HG03175 (cell line): Measurements from ENCODE around the gene TPPP2.
"Not testable (repeated sequence)": the region's sequence is repeated elsewhere in the genome, so short reads cannot be mapped to it uniquely, and the experiment has no call there.

Source experiments
- ATAC-seq: cut with Tn5 transposase; IDR thresholded peaks from one replicate; pipeline ENCODE4 v1.9.1; 2021; ENCODE audit warnings: mild to moderate bottlenecking, moderate library complexity; ENCODE audit not compliant: unreplicated experiment

The TPPP2 gene

GRCh38 chr14:21037156-21037555 lies 7.1 kb downstream of the TPPP2 start:
- ATAC-seq: no peak

DNA sequence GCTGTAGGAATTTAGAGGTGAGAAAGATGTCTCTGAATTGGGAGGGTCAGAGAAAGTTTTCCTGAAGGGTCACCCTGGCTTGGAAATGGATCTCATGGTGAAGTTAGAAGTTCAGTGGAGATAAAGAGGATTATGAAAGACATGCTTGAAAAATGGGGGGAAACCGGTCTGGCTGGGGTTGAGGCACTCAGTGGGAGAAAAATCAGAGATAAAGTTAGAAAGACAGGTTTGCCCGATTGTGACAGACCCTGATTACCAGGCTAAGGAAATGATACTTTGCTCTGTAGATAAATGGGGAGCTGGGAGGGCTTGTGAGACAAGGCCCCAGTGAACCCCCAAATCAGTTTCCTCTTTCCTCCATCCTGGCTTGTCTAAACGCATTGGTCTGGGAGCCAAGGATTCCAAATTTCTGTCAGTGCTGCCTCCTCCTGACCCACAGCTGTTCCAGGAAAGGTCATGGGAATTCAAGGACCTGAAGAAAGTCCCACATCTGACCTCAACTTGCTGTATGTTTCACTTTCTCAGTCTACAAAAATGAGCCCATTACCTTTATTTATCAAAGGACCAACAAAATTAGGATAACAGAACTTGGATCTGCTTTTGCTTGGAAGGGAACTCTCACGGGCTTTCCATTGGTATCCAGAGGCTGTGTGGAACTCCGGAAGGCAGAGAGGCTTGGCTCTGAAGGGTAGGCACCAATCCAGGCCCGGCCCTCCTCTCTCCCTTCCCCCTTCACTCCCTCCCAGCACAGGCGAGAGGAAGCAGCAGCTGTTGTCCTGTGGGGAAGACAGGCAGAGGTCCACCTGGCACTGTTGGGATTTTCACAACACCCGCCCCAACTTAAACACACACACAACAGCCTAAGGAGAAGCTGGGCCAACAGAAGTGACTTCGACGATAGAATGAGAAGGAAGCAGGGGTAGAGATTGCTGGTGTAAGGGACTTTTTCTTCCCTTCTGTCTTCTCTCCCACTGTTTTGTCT lies 8.7 kb downstream of the TPPP2 start:
- ATAC-seq: no peak

- no peak for ATAC-seq
Measured at GRCh38 chr14:21039585-21040369, 9.8 kb downstream of the TPPP2 start.

DNA sequence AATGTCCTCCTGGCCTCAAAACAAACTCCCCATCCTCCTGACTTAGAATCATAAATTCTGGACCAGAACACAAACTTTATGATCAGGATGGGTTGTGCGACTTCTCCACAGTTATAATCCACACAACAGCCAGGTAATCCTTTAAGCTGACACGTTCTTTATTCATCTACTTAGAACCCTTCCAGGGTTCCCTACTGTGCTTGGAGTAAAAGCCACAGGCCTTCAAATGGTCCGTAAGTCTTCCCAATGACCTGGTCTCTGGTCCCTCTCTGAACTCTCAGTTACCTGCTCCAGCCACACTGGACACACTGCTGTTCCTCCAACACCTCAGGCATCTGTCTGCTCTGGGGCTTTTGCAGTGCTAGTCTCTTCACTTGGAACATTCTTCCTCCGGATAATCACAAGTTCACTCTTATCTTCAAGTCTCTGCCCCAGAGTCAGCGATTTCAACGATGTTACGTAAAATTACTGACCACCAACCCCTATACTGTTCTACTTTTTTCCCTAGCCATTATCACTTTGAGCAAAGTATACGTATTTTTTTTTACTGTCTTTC lies 10.4 kb downstream of the TPPP2 start:
- ATAC-seq: no peak

DNA sequence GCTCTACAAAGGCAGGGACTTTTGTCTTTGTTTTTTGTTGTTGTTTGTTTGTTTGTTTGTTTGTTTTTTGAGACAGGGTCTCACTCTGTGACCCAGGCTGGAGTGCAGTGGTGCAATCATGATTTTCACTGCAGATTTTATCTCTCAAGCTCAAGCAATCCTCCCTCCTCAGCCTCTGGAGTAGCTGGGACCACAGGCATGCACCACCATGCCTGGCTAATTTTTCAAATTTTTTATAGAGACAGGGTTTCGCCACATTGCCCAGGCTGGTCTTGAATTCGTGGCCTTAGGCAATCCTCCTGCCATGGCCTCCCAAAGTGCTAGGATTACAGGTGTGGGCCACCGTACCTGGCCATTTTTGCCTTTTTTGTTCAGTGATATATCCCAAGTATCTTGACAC lies 10.9 kb downstream of the TPPP2 start:
- ATAC-seq: not testable (repeated sequence)

DNA sequence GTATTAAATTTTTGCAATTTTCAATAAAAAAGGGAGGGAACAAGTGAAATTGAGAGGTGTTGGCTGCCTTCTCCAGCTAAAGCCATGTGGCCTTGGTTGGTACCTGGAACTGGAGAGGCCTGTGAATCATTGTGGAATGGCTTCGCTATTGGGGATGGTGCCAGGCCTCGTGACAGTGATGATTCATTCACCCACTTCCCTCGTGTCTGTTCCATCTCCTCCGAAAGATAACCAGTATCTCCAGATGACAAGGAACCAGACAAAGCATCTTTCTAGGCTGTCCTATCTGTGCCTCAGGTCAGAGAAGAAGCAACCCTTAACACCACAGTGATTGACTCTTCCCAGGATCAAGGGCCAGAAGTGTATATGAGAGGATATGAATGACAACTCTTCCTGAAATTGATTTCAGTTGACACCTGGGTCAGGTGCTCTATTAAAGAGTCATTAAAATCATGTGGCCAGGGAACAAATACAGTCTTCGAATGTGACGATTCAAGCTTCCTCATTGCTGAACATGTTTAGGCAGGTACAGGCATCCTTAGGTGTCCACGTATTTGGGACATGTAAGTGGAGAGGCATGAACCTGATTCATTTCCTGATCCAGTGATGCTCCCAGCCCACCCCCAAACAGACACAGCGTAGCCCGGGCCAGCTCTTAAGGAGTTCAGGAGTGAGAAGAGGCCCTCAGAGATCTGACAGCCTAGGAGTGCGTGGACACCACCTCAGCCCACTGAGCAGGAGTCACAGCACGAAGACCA lies 11.8 kb downstream of the TPPP2 start, which contains the start of gene RNASE7:
Gene RNASE7, plus strand, starts transcription at position 687 of the 758 bp plus-strand sequence. CDS start 631 bp downstream, outside the sequence.
- ATAC-seq: no peak

GRCh38 chr14:21042918-21043317 lies 12.9 kb downstream of the TPPP2 start:
- ATAC-seq: no peak

GRCh38 chr14:21043387-21043973 lies 13.5 kb downstream of the TPPP2 start:
- no peak for ATAC-seq

DNA sequence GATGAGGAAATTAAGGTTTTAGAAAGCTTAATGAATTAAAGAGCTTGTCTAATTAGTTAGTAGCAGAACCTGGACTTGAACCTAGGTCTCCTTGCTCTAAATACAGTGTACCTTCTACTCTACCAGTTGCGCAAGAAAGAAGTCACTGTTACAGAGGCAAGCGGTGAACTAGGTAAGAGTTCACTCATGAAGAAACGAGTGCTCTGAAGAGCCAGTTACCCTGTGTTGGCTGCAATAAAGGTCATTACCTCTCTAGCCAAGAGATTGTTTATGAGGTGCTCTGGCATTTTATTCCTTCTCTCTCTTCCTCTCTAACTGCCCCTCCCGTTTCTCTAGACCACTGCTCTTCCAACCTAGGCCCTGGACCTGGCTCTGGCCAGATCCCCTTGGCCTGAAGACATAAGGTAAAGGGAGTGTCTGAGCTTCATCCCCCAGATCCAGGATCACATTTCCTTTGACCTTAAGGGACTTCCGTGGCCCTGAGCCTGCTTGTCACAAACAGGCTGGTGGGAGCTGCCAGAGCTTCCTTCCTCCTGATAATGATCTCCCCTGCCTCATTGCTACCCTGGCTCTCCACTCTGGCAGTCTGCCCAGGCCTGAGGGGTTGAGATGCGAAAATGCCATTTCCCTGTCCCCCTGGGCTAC lies 14.1 kb downstream of the TPPP2 start:
- ATAC-seq: no peak

DNA sequence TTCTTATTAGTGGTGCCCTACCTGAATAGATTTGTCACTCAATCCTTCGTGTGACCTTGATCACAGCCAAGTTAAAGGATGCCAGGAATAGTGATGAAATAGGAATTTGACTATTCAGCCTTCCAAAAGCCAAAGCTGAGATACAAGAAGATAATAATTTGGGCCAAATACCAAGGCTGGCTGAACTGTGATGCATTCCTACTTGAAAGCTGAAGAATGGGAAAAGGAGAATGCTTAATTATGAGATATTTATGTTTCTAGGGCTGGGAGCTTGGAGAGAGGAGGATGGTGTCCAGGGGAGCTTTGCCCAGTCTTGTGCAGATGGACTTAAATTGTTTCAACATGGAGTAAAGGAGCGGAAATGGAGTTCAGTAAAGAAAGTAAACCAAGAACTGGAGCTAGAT lies 17.4 kb downstream of the TPPP2 start:
- no peak for ATAC-seq

DNA sequence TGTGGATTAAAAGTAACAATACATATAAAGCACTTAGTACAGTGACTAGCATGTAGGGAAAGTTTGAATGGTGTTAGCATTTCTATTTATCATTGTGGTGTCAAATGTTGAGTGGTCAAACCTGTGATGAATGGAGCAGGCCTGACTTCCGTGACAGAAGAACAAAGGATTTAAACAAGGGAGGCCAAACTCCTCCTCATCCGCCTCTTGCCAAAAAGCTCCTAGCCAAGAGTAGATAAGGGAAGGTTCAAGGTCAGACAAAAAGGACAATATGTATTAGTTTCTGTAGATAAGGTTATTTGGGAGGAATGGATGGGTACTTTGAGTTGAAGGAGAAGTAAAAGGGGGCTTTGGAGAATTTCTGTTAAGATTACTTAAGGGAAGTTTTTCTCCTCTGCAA lies 18.6 kb downstream of the TPPP2 start:
- no peak for ATAC-seq

DNA sequence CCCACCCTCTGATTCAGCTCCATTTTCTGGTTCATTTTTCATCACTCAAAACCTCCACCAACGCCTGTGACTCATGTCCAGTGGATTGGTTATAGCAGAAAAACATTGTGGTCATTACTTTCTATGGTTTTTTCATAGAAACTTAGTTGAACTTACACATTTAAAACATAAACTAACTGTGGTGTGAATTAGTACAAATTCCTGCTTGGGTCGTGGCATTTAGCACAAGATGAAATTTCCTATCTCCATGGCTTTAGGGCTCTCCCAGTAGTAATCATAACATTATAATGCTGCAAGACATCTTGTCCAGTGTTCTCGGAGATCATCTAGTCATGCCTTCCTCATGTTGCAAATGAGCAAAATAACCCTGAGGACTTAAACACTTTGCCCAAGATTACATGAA lies 19.3 kb downstream of the TPPP2 start:
- ATAC-seq: no peak

DNA sequence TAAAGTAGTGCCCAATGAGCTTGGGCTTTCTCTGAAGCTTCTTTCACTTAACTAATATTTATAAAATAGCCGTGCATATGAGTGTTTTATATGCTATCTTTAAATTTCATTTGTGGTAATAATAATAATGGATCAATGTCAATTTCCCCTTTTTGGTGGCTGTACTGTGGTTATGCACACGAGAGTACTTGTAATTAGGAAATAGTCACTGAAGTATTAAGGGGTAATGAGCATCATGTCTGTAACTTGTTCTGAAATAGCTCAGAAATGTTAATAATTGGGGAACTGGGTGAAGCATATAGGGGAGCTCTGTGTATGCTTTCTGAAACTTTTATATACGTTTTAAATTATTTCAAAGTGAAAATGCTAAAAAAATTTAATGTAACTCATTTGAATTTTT lies 20.6 kb downstream of the TPPP2 start:
- ATAC-seq: no peak

DNA sequence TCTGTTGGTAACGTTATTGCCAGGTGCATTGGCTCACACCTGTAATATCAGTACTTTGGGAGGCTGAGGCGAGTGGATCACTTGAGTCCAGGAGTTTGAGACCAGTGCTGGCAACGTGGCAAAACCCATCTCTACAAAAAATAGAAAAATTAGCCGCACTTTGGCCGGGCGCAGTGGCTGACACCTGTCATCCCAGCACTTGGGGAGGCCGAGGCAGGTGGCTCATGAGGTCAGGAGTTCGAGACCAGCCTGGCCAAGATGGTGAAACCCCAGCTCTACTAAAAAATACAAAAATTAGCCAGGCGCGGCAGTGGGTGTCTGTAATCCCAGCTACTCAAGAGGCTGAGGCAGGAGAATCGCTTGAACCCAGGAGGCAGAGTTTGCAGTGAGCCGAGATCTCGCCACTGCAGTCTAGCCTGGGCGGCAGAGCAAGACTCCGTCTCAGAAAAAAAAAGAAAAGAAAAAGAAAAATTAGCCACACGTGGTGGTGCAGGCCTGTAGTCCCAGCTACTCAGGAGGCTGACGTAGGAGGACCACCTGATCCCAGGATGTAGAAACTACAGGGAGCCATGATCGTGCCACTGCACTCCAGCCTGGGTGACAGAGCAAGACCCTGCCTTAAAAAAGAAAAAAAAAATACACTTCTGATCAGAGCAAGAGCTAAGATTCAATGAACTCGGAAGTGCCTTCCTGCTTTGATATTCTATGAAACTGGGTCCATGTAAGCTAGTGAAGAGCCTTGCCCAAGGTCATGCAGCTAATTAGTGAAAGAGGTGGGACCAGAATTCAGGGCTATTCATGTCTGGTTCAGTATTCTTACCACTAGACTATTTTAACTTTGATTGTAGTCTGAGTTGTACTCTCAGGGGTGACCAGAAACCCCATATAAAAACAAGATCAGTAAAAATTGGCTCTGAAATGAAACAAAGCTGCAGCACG lies 23.4 kb downstream of the TPPP2 start:
- no peak for ATAC-seq

DNA sequence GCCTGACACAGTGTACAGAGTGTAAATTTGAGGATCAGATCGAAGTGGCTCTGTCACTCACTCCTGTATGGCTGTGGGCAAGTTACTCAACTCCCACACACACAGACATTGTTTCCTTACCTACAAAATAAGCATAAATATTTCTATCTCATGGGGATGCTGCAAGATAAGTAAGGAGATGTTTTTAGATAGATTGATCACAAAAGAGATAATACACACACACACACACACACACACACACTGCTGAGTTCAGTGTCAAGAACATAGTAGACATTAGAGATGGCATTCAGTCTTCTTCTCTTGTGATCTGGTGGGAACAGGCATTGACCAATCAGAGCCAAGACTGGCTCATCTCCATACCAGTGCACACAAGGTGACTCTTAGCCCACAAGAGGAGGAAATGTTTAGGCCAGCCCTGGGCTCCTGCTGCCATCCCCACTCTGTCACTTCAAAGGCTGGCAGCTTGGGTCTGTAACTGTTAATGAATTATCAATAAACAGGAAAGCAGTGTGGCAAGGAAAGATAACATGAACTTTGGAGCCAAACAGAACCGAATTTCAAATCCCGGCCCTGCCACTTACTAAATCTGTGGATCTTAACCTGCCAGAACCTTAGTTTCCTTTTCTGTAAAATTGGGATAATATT lies 24.2 kb downstream of the TPPP2 start:
- ATAC-seq: no peak

DNA sequence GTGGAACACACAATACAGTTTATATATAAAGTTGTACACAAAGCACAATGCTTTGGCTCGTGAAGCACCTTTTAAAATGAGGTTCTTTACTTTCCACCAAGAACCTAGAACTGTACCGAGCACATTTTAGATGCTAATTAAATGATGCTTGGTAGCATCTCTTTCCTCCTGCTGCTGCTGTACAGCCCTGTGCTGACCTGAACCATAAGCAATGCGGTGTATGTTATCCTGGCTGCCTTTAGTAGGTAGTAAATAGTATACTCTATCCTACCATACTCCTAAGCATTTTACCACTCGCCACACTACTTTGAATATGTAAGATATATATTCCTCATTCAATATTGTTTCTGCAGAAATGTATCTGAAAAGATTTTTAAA lies 24.7 kb downstream of the TPPP2 start:
- ATAC-seq: no peak

GRCh38 chr14:21055432-21056117 lies 25.6 kb downstream of the TPPP2 start:
- ATAC-seq: no peak
